Neuron (in vitro differentiated cells): ENCODE measurements around the gene NELFE.
A peak's percentile ranks its signal among the peaks of the same experiment; 100 is the strongest.
"Not testable (repeated sequence)": the region's sequence is repeated elsewhere in the genome, so short reads cannot be mapped to it uniquely, and the experiment has no call there.

Source experiments
- H2AFZ ChIP-seq: one replicate; pipeline ENCODE4 v1.6.1; 2013; ENCODE audit warnings: low read depth, mild to moderate bottlenecking, inconsistent platforms, low read length, moderate library complexity
- H3K27me3 ChIP-seq: one replicate; pipeline ENCODE4 v1.6.1; 2013; ENCODE audit warnings: low read length; ENCODE audit not compliant: insufficient read depth
- H3K36me3 ChIP-seq: one replicate; pipeline ENCODE4 v1.6.1; 2013; ENCODE audit warnings: low read length; ENCODE audit not compliant: insufficient read depth
- H3K4me1 ChIP-seq: one replicate; pipeline ENCODE4 v1.6.1; 2013; ENCODE audit warnings: low read length; ENCODE audit not compliant: insufficient read depth
- H3K4me3 ChIP-seq: 2 replicates; pipeline ENCODE4 v1.5.1; 2013; ENCODE audit warnings: mild to moderate bottlenecking, low read length, moderate library complexity
- H3K9me3 ChIP-seq: one replicate; pipeline ENCODE4 v1.6.1; 2013; ENCODE audit warnings: low read length

The NELFE gene

DNA sequence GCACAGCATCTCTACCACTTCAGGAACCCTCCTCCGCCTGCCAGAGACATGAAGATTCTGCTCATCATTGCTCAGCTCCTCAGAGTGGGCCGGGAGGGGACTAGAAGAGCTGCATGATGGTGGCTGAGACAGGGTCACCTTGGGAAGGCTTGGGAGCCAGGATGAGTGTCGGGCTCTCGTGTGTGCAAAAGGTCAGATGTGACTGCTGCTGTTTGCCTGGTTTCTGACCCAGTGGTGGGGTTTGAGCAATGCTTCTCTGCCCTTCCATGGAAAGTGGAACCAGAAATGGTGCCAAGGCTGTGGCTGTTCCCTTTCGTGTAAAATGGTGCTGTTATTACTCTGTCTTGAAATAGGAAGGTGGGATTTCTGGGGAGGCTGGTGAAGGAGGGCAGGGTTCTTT lies 22.2 kb upstream of the NELFE start:
- H3K9me3 ChIP-seq, H3K4me1 ChIP-seq, H3K27me3 ChIP-seq, H2AFZ ChIP-seq, H3K4me3 ChIP-seq: not testable (repeated sequence)
- H3K36me3 ChIP-seq, result peaks cover 18% of the 10 kb centered on the region

DNA sequence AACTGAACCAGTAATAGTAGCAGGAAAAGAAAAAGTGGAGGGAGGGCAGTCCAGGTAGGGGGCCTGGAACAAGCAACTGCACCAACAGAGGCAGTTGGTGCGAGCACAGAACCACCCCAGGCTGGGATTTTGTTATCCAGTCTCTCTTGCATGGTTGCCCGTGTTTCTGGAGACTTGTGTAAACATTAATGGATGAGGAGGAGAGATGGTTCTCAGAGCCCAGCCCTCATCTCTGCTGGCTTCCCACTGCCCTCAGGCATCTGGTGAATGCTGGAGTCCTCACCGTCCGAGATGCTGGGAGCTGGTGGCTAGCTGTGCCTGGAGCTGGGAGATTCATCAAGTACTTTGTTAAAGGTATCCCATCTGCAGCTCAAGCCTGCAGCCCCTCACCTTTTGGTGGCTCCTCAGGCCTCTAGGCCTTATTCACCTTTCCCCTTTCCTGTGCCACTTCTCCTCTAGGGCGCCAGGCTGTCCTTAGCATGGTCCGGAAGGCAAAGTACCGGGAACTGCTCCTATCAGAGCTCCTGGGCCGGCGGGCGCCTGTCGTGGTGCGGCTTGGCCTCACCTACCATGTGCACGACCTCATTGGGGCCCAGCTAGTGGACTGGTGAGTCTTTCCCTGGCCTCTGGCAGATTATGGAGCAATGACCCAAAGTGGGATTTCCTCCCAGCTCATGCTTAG lies 21.6 kb upstream of the NELFE start:
- not testable (repeated sequence) for H3K4me3 ChIP-seq, H2AFZ ChIP-seq, H3K4me1 ChIP-seq

GRCh38 chr6:31979238-31979898 lies 20.6 kb upstream of the NELFE start:
- Histone ChIP-seq H3K9me3 (no peaks in the 10 kb centered on the region), H3K36me3 (peaks cover 18% of the 10 kb centered on the region), H3K27me3 (no peaks in the 10 kb centered on the region), H2AFZ (no peak overlapping the region), H3K4me1 (no peaks in the 10 kb centered on the region), H3K4me3 (no peak overlapping the region)

More for the DNA sequence above, 21.6 kb upstream of the NELFE start:
- H3K36me3 ChIP-seq, result peaks cover 18% of the 10 kb centered on the region
- not testable (repeated sequence) for H3K9me3 ChIP-seq, H3K27me3 ChIP-seq

DNA sequence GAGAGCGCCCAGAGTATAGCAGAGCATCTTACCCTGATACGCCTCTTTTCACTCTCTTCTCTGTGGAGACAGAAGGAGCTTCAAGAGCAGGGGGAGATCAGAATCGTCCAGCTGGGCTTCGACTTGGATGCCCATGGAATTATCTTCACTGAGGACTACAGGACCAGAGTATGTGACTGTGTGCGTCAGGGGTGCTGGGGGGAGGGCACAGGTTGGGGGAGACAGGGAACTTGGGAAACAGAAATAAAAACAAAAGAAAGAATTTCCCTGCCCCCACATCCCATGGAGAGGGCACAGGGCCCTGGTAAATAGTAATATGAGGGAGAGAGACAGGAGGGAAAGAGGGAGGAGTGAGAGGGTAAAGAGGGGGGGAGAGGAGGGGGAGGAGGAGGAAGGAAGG lies 20.1 kb upstream of the NELFE start:
- no peaks in the 10 kb centered on the region for H3K27me3 ChIP-seq
- no peaks in the 10 kb centered on the region for H3K9me3 ChIP-seq
- no peak overlapping the region for H3K4me3 ChIP-seq
- peaks cover 18% of the 10 kb centered on the region for H3K36me3 ChIP-seq
- no peak overlapping the region for H2AFZ ChIP-seq
- H3K4me1 ChIP-seq, result no peaks in the 10 kb centered on the region

DNA sequence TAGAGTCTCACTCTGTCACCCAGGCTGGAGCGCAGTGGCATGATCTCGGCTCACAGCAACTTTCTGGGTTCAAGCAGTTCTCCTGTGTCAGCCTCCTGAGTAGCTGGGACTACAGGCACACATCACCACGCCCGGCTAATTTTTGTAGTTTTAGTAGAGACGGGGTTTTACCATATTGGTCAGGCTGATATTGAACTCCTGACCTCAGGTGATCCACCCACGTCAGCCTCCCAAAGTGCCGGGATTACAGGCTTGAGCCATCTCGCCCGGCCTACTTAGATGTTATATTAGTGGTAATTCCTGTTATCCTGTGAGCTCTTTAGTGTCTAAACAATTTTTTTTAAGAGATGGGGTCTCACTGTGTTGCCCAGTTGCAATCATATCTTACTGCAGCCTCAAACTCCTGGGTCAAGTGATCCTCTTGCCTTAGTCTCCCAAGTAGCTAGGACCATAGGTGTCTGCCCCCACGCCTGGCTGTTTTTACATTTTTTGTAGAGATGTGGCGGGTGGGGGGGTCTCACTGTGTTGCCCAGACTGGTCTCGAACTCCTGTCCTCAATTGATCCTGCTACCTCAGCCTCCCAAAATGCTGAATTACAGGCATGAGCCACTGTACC lies 19.2 kb upstream of the NELFE start:
- Histone ChIP-seq H3K36me3 (peaks cover 18% of the 10 kb centered on the region), H2AFZ (no peak overlapping the region), H3K27me3 (no peaks in the 10 kb centered on the region), H3K4me3 (no peak overlapping the region), H3K9me3 (no peaks in the 10 kb centered on the region), H3K4me1 (peaks cover 5% of the 10 kb centered on the region)

DNA sequence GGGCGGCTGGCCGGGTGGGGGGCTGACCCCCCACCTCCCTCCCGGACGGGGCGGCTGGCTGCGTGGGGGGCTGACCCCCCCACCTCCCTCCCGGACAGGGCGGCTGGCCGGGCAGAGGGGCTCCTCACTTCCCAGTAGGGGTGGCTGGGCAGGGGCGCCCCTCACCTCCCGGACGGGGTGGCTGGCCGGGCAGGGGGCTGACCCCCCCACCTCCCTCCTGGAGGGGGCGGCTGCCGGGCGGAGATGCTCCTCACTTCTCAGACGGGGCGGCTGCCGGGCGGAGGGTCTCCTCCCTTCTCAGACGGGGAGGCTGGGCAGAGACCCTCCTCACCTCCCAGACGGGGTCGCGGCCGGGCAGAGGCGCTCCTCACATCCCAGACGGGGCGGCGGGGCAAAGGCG lies 17.3 kb upstream of the NELFE start:
- H2AFZ ChIP-seq, H3K4me3 ChIP-seq, H3K9me3 ChIP-seq, H3K27me3 ChIP-seq: not testable (repeated sequence)
- H3K36me3 ChIP-seq, result peaks cover 18% of the 10 kb centered on the region
- peaks cover 15% of the 10 kb centered on the region for H3K4me1 ChIP-seq

DNA sequence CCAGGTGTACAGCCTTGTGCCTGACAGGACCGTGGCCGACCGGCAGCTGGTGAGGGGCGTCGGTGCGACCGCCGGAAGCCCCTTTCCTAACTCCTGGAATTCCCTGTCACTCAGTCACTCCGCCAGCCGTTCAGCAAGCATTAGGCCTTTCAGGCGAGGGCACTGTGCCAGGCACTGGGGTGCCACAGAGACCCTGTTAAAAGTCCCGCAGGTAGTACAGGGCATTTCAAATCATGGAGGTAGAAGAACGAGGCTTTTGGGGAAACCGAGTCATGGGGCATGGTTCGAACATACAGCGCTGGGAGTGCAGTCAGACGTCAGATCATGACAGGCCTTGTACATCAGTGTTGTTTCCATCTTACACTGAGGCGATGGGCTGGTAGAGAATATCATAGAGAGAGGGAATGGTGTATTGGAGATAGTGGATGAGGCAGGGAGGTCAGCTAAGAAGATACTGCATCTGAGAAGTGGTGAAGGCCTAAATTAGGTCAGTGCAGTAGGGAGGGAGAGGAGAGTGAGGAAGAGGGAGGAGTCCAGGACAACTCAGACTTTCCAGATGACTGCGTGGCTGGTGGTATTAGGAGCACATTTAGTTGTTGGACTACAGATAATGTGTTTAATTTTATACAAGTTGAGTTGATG lies 14.1 kb upstream of the NELFE start:
- H3K9me3 ChIP-seq, result no peaks in the 10 kb centered on the region
- H3K4me3 ChIP-seq, result peak overlapping the region; percentile 56
- peak overlapping the region; percentile 72 for H2AFZ ChIP-seq
- peaks cover 17% of the 10 kb centered on the region for H3K4me1 ChIP-seq
- no peaks in the 10 kb centered on the region for H3K27me3 ChIP-seq
- peaks cover 27% of the 10 kb centered on the region for H3K36me3 ChIP-seq

GRCh38 chr6:31971993-31972708 lies 13.4 kb upstream of the NELFE start, which contains the start of gene DXO:
Gene DXO (minus strand): TSS chr6:31972138. CDS start chr6:31971675, 463 bp downstream.
- no peaks in the 10 kb centered on the region for H3K27me3 ChIP-seq

DNA sequence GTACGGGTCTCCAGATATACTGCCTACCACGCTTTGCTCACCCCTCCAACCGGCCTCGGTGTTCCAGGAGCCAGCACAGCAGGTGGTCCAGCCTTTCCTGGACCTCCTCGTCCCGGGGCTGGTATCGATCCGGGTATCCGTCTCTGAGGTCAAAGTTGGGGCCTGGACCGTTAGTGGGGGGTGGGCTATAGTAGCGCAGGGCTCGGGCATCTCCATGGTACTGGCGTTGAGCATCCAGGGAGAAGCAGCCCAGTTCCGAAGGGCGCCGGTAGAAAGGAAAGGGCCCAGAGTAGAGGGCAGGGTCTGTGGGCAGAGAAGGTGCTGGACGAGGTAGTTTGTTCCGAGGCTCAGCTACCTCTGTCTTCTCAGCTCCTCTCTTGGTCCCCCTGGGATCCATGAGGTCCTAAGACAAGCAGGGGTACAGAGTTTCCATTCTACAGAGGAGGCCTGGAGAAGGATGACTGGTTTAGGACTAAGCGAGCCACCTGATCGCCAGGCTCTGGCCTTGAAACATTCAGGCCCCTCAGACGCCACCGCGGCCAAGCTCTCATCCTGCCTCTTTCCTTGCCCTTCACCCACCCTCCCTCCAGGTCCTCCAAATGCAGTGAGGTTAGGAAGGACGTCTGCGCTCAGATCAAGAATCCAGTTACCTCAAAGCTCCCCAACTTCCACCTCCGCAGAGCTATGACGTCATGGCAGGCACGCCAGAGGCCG lies 12.7 kb upstream of the NELFE start:
- Histone ChIP-seq H2AFZ (peak overlapping the region; percentile 72), H3K27me3 (no peaks in the 10 kb centered on the region), H3K36me3 (peaks cover 41% of the 10 kb centered on the region), H3K4me1 (peaks cover 17% of the 10 kb centered on the region), H3K4me3 (peak overlapping the region; percentile 56), H3K9me3 (no peaks in the 10 kb centered on the region)

More at GRCh38 chr6:31971993-31972708, 13.4 kb upstream of the NELFE start, which contains the start of gene DXO:
- H3K36me3 ChIP-seq, result peaks cover 33% of the 10 kb centered on the region
- H3K4me3 ChIP-seq, result peak within 1 kb of the TSS; percentile 56
- H2AFZ ChIP-seq, result peak within 1 kb of the TSS; percentile 72
- no peaks in the 10 kb centered on the region for H3K9me3 ChIP-seq
- H3K4me1 ChIP-seq, result peaks cover 17% of the 10 kb centered on the region

DNA sequence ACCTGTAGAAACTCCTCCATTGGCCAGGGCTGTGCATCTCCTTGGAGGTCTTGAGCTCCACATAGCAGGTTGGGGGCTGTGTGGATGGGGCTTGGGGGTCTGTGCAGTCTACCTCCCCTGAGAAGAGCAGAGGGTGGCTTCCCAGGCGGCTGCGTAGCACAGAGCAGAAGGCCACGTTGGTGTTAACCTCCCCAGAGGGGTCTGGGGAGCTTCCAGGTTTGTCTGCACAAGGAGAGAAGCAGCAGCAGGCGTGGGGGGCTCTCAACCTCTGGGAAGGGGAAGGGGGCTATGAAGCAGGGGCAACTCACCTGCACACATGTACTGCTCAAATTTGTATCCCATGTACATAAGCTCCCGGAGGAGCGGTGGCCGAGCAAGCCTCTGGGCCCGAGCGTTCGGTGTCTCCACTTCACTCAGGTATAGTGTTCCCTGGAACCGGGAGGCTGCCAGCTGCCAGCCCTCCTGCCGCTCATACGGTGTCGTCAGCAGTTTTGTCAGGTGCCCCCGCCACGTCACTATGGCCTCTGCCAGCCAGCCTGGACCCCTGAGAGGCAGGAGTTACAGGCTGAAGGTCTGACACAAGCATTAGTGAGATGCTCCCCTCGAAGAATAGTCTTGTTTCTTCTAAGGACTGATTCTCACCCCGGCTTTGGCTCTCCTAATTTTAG lies 12.0 kb upstream of the NELFE start:
- H3K36me3 ChIP-seq, result peaks cover 45% of the 10 kb centered on the region
- peak overlapping the region; percentile 56 for H3K4me3 ChIP-seq
- H3K4me1 ChIP-seq, result peaks cover 17% of the 10 kb centered on the region
- H2AFZ ChIP-seq, result no peak overlapping the region
- H3K27me3 ChIP-seq, result no peaks in the 10 kb centered on the region
- H3K9me3 ChIP-seq, result no peaks in the 10 kb centered on the region

DNA sequence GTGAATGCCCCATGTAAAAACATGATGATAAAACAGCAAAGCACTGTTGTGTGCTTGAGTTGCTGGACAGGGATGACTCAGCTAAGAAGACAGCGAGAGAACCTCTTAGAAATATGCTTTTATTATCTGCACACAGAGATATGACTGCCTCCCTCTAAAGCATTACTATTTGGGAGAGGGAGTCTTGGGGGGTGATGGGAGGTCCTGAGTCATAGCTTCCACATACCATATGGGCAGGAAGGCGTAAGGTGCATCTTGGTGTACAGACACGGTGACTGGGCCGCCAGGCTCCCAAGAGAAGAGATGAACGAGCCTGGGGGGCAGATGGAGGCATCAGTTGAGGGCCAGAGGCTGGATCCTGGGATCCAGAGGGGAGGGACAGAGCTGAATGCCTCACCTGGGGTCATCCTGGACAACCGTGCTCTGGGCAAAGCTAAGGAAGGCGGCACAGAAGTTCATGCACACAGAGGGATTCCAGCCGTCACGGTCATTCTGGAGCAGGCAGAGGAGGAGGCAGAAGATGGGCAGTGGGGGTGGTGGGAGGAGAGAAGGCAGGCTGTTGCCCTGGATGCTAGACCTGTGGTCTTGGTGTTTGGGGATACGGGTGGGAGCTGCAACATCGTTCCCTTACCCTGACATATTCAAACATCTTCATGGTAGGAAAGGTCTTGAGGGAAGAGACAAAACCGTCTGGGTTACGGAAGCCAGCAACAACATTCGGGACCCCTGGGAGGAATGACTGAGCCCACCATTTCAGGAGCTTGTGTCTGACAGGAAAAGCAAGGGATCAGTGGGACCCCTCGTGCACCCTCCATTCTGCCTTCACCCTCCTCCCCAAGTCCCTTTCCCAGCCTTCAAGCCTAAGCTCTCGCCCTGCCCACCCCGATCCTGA lies 11.2 kb upstream of the NELFE start:
- peaks cover 49% of the 10 kb centered on the region for H3K36me3 ChIP-seq
- no peak overlapping the region for H2AFZ ChIP-seq
- peaks cover 17% of the 10 kb centered on the region for H3K4me1 ChIP-seq
- no peak overlapping the region for H3K4me3 ChIP-seq
- H3K27me3 ChIP-seq, result no peaks in the 10 kb centered on the region
- no peaks in the 10 kb centered on the region for H3K9me3 ChIP-seq
